A549 (cell line): ENCODE measurements around the gene ACACA.

Experiments
- KDM1A ChIP-seq: fragments of 200-600 bp; sonication (generic); IDR thresholded peaks from 2 replicates; pipeline ENCODE4 v1.6.1; 2016; ENCODE audit warnings: low read depth, mild to moderate bottlenecking
- POLR2A ChIP-seq: IDR thresholded peaks from 2 replicates; pipeline ENCODE4 v1.6.1; 2012; ENCODE audit warnings: mild to moderate bottlenecking, low read length
- TP53 ChIP-seq: fragments of 250-450 bp; sonication (Bioruptor Pico); IDR thresholded peaks from 2 replicates; pipeline ENCODE4 v1.5.0; 2021; ENCODE audit warnings: mild to moderate bottlenecking, moderate library complexity
- ZFP36 ChIP-seq: fragments of 450-650 bp; IDR thresholded peaks from 2 replicates; pipeline ENCODE4 v1.6.1; 2014; ENCODE audit warnings: borderline replicate concordance; ENCODE audit not compliant: partially characterized antibody
- TF ChIP-seq, protein P1 (sequence below): fragments of >200 bp; sonication (Bioruptor Twin); formaldehyde crosslinking; IDR thresholded peaks from 3 replicates; pipeline ENCODE4 v1.5.1; 2016
- TF ChIP-seq, protein P2 (sequence below): IDR thresholded peaks from 2 replicates; pipeline ENCODE4 v1.6.1; 2012
- TF ChIP-seq, protein P3 (sequence below): IDR thresholded peaks from 2 replicates; pipeline ENCODE4 v1.6.1; 2012; ENCODE audit warnings: low read depth, borderline replicate concordance

GRCh38 chr17:37274461-37274860, 132.2 kb downstream of the ACACA start:
- TF ChIP-seq, protein P1, sequence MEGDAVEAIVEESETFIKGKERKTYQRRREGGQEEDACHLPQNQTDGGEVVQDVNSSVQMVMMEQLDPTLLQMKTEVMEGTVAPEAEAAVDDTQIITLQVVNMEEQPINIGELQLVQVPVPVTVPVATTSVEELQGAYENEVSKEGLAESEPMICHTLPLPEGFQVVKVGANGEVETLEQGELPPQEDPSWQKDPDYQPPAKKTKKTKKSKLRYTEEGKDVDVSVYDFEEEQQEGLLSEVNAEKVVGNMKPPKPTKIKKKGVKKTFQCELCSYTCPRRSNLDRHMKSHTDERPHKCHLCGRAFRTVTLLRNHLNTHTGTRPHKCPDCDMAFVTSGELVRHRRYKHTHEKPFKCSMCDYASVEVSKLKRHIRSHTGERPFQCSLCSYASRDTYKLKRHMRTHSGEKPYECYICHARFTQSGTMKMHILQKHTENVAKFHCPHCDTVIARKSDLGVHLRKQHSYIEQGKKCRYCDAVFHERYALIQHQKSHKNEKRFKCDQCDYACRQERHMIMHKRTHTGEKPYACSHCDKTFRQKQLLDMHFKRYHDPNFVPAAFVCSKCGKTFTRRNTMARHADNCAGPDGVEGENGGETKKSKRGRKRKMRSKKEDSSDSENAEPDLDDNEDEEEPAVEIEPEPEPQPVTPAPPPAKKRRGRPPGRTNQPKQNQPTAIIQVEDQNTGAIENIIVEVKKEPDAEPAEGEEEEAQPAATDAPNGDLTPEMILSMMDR, result no peak
- TF ChIP-seq, protein P2, sequence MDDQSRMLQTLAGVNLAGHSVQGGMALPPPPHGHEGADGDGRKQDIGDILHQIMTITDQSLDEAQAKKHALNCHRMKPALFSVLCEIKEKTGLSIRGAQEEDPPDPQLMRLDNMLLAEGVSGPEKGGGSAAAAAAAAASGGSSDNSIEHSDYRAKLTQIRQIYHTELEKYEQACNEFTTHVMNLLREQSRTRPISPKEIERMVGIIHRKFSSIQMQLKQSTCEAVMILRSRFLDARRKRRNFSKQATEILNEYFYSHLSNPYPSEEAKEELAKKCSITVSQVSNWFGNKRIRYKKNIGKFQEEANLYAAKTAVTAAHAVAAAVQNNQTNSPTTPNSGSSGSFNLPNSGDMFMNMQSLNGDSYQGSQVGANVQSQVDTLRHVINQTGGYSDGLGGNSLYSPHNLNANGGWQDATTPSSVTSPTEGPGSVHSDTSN, result no peak
- TF ChIP-seq POLR2A, result no peak
- TF ChIP-seq KDM1A, result no peak
- TF ChIP-seq TP53, result no peak
- TF ChIP-seq ZFP36, result no peak
- TF ChIP-seq, protein P3, sequence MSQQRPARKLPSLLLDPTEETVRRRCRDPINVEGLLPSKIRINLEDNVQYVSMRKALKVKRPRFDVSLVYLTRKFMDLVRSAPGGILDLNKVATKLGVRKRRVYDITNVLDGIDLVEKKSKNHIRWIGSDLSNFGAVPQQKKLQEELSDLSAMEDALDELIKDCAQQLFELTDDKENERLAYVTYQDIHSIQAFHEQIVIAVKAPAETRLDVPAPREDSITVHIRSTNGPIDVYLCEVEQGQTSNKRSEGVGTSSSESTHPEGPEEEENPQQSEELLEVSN, result no peak
